ENCODE results near the gene NEUROD2. TPM values are rescaled to one million over a fixed set of nuclear protein-coding genes. Genes with fewer than 3 reads are reported as not detected.
A peak's percentile ranks its signal among the peaks of the same experiment; 100 is the strongest.

NEUROD2 gene
- total RNA-seq, 2 donors from 2014 or later: not detected

- H3K27ac ChIP-seq: no peak overlapping the region
- no peak for ATAC-seq
- DNase-seq: no peak
- H3K4me1 ChIP-seq: peaks cover 15% of the 10 kb centered on the region
- WGBS, 2 donors: 86 to 88% methylated on average over 4 of the region's 4 CpGs
- H3K36me3 ChIP-seq (replicated peaks in 1 of 2; ENCODE audit: insufficient read depth in 1 of 2, low read depth in 2 of 2): no peaks in the 10 kb centered on the region
- H3K4me3 ChIP-seq: no peak overlapping the region
- TF ChIP-seq CTCF (IDR thresholded peaks at IDR 0.05) (no peak), POLR2A (IDR thresholded peaks at IDR 0.05) (no peak)
- intact Hi-C loops (cut with DNase I): no loop called here
- H3K27me3 ChIP-seq: no peaks in the 10 kb centered on the region
- H3K9me3 ChIP-seq: no peaks in the 10 kb centered on the region
Measured at GRCh38 chr17:39581759-39582085, 26.0 kb downstream of the NEUROD2 start.

- Histone ChIP-seq H3K4me3 (no peak overlapping the region), H3K27ac (no peak overlapping the region), H3K36me3 (replicated peaks in 1 of 2; ENCODE audit: insufficient read depth in 1 of 2, low read depth in 2 of 2) (no peaks in the 10 kb centered on the region), H3K27me3 (no peaks in the 10 kb centered on the region), H3K4me1 (peaks cover 15% of the 10 kb centered on the region), H3K9me3 (no peaks in the 10 kb centered on the region)
- intact Hi-C loops (cut with DNase I): no loop called here
- TF ChIP-seq POLR2A (IDR thresholded peaks at IDR 0.05) (no peak), CTCF (IDR thresholded peaks at IDR 0.05) (no peak)
- DNase-seq (no peak), ATAC-seq (no peak)
- 83 to 86% methylated on average over 20 of the region's 20 CpGs for WGBS, 2 donors
Measured at GRCh38 chr17:39581071-39581758, 26.5 kb downstream of the NEUROD2 start.

DNA sequence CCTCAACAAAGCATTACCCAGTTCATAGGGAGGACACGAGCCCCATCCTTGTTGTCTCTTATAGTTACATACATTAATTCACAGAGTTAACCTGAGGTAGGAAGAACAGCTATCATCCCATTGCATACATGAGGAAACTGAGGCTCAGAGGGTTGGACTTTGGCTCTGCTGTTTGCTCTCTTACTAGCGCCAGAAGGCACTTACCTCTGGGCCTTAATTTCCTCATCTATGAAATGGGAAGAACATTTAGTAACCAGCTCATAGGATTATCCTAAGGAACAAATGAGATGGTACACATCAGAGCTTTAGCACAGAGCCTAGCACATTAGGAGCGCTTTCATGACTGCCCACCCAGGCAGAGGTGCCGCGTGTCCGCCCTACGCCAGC lies 27.6 kb downstream of the NEUROD2 start:
- Histone ChIP-seq H3K27me3 (no peaks in the 10 kb centered on the region), H3K27ac (no peak overlapping the region), H3K4me1 (peaks cover 15% of the 10 kb centered on the region), H3K9me3 (no peaks in the 10 kb centered on the region), H3K36me3 (replicated peaks in 1 of 2; ENCODE audit: insufficient read depth in 1 of 2, low read depth in 2 of 2) (no peaks in the 10 kb centered on the region), H3K4me3 (no peak overlapping the region)
- no peak for TF ChIP-seq POLR2A (IDR thresholded peaks at IDR 0.05)
- TF ChIP-seq CTCF (IDR thresholded peaks at IDR 0.05): no peak
- ATAC-seq (no peak), DNase-seq (no peak)
- intact Hi-C loops (cut with DNase I): no loop called here
- WGBS, 2 donors: 83 to 88% methylated on average over 7 of the region's 7 CpGs

- Histone ChIP-seq H3K27ac (no peak overlapping the region), H3K36me3 (replicated peaks in 1 of 2; ENCODE audit: insufficient read depth in 1 of 2, low read depth in 2 of 2) (no peaks in the 10 kb centered on the region), H3K4me1 (peaks cover 15% of the 10 kb centered on the region), H3K9me3 (no peaks in the 10 kb centered on the region), H3K4me3 (no peak overlapping the region), H3K27me3 (no peaks in the 10 kb centered on the region)
- 40 to 47% methylated on average over 8 of the region's 8 CpGs for WGBS, 2 donors
- DNase-seq (peak in 1 of 4 donors; percentile 31), ATAC-seq (peak; percentile 30)
- intact Hi-C loops (cut with DNase I): no loop called here
- no peak for TF ChIP-seq POLR2A (IDR thresholded peaks at IDR 0.05)
- no peak for TF ChIP-seq CTCF (IDR thresholded peaks at IDR 0.05)
Measured at GRCh38 chr17:39579318-39580081, 28.2 kb downstream of the NEUROD2 start.

Data from body of pancreas (tissue), 4 donors.